ENCODE data around the gene CANT1. TPM values are rescaled to one million over a fixed set of nuclear protein-coding genes. Genes with fewer than 3 reads are reported as not detected.

Gene CANT1
- total RNA-seq, 1 experiment from 2014 or later, result 97.1 TPM

GRCh38 chr17:78952706-78953105 lies 56.9 kb downstream of the CANT1 start:
- H3K9ac ChIP-seq (ENCODE audit: low read length), result no peak overlapping the region
- ChIA-PET CTCF (no interaction called here), RAD21 (ENCODE audit: low non-redundant PET in 1 of 2, low total read pairs in 2 of 2, uncharacterized antibody in 2 of 2, unreplicated experiment in 2 of 2) (no interaction called here), POLR2A (no interaction called here)
- H3K4me3 ChIP-seq (replicated peaks in 1 of 2; ENCODE audit: low read depth in 1 of 2, low read length in 2 of 2), result no peak overlapping the region
- no peak overlapping the region for H3K27ac ChIP-seq (ENCODE audit: low read depth, low read length)
- BruUV-seq (replicated peaks), result no TSS peak
- H3K79me2 ChIP-seq (ENCODE audit: insufficient read depth, low read length), result no peaks in the 10 kb centered on the region
- H2AFZ ChIP-seq (ENCODE audit: low read depth, low read length, poor library complexity, severe bottlenecking), result no peak overlapping the region
- no peaks in the 10 kb centered on the region for H4K20me1 ChIP-seq (ENCODE audit: insufficient read depth)
- H3K4me1 ChIP-seq (ENCODE audit: control insufficient read depth in 1 of 2, insufficient read depth in 2 of 2, low read length in 2 of 2), result peaks cover 7 to 14% of the 10 kb centered on the region in 2 experiments
- no peaks in the 10 kb centered on the region for H3K9me3 ChIP-seq (ENCODE audit: control insufficient read depth in 1 of 2, insufficient read depth in 1 of 2, low read depth in 1 of 2, low read length in 2 of 2)
- no peaks in the 10 kb centered on the region for H3K27me3 ChIP-seq (ENCODE audit: insufficient read depth, low read length)
- DNase-seq (ENCODE audit: low read depth, low spot score) (no peak), ATAC-seq (no peak)
- no peak overlapping the region for H3K4me2 ChIP-seq (ENCODE audit: low read length)
- no peaks in the 10 kb centered on the region for H3K36me3 ChIP-seq (ENCODE audit: control insufficient read depth in 1 of 2, insufficient read depth in 2 of 2, low read length in 2 of 2)
- intact Hi-C loops (cut with micrococcal nuclease), result no loop called here
- 0 out of 2 replicates have a peak, but pooled peaks cover 4% of the 10 kb centered on the region for H3K9me2 ChIP-seq (ENCODE audit: insufficient read depth)
- no peak for TF ChIP-seq CTCF (IDR thresholded peaks at IDR 0.05 in 2 of 3, conservative IDR thresholded peaks at IDR 0.05 in 1 of 3; ENCODE audit: borderline replicate concordance in 1 of 3, insufficient read depth in 1 of 3, low read depth in 2 of 3, low read length in 2 of 3)
- no peak for TF ChIP-seq ZBTB33 (IDR thresholded peaks at IDR 0.05; ENCODE audit: extremely low read depth, insufficient replicate concordance, low read length)
- no peak for TF ChIP-seq POLR2A (IDR thresholded peaks at IDR 0.05; ENCODE audit: borderline replicate concordance, extremely low read depth, insufficient read depth, insufficient read length)
- TF ChIP-seq EZH2 (IDR thresholded peaks at IDR 0.05), result no peak
- TF ChIP-seq SRF (IDR thresholded peaks at IDR 0.05; ENCODE audit: low read depth), result no peak
- TF ChIP-seq EZH2phosphoT487 (IDR thresholded peaks at IDR 0.05; ENCODE audit: borderline replicate concordance), result no peak
- no peak for TF ChIP-seq YY1 (IDR thresholded peaks at IDR 0.05; ENCODE audit: extremely low read depth, insufficient replicate concordance, low read depth, low read length)
- TF ChIP-seq ZFX (IDR thresholded peaks at IDR 0.05), result no peak
- TF ChIP-seq ELF1 (IDR thresholded peaks at IDR 0.05; ENCODE audit: borderline replicate concordance, low read depth), result no peak
- TF ChIP-seq MAX (IDR thresholded peaks at IDR 0.05), result no peak
- TF ChIP-seq ATF3 (IDR thresholded peaks at IDR 0.05), result no peak
- TF ChIP-seq JUND (IDR thresholded peaks at IDR 0.05), result no peak
- TF ChIP-seq SIN3A (IDR thresholded peaks at IDR 0.05; ENCODE audit: low read depth), result no peak
- no peak for TF ChIP-seq SP1 (IDR thresholded peaks at IDR 0.05; ENCODE audit: low read depth)
- TF ChIP-seq REST (IDR thresholded peaks at IDR 0.05; ENCODE audit: low read depth), result no peak
- no peak for TF ChIP-seq FOSL1 (IDR thresholded peaks at IDR 0.05; ENCODE audit: low read depth)
- TF ChIP-seq POLR2AphosphoS5 (IDR thresholded peaks at IDR 0.05; ENCODE audit: low read depth, low read length), result no peak

All from HCT116 (cell line).